HEK293 (cell line): Measurements from ENCODE around the gene CYP2D6.
A peak's percentile ranks its signal among the peaks of the same experiment; 100 is the strongest.

ENCODE experiments used
- CTCF ChIA-PET: fragments of 350-600 bp; formaldehyde crosslinking; extraction: SDS; loops from one replicate; lab custom pipeline; 2021; ENCODE audit warnings: antibody characterized with exemption; lab: Yijun Ruan, JAX
- POLR2A ChIA-PET: fragments of 300-600 bp; formaldehyde crosslinking; extraction: SDS; loops from one replicate; lab custom pipeline; 2020; ENCODE audit warnings: antibody characterized with exemption, inconsistent platforms; lab: Yijun Ruan, JAX
- H3K27ac ChIP-seq: fragments of 200-500 bp; sonication (Bioruptor generic); 2 replicates; pipeline ENCODE4 v1.5.1; 2014; ENCODE audit warnings: low read depth, low read length, control low read depth, inconsistent platforms; ENCODE audit errors: extremely low read depth
- H3K36me3 ChIP-seq, 2 experiments: fragments of 200-500 bp in 1 of 2; sonication (Bioruptor generic) in 1 of 2; 1 replicate in 1 of 2; 2 replicates in 1 of 2; pipeline ENCODE4 v1.5.1; 2014 to 2017; ENCODE audit warnings: inconsistent platforms in 2 of 2, low read length in 2 of 2; ENCODE audit not compliant: control insufficient read depth in 2 of 2, insufficient read depth in 1 of 2
- H3K4me1 ChIP-seq: fragments of 200-500 bp; sonication (Bioruptor generic); 2 replicates; pipeline ENCODE4 v1.5.1; 2014; ENCODE audit warnings: mild to moderate bottlenecking, low read length, inconsistent platforms; ENCODE audit not compliant: control insufficient read depth, insufficient read depth
- H3K4me3 ChIP-seq: 2 replicates; pipeline ENCODE4 v1.5.1; 2011; ENCODE audit warnings: low read depth, mild to moderate bottlenecking, control low read depth, low read length, moderate library complexity
- H3K9me3 ChIP-seq: fragments of 200-500 bp; sonication (Bioruptor generic); 2 replicates; pipeline ENCODE4 v1.5.1; 2014; ENCODE audit warnings: low read depth, low read length, inconsistent platforms; ENCODE audit not compliant: control insufficient read depth, insufficient read depth
- EGR2 ChIP-seq: fragments of 450-650 bp; formaldehyde crosslinking; IDR thresholded peaks from 2 replicates; pipeline ENCODE4 v1.5.1; 2016; ENCODE audit warnings: low read depth, missing biosample characterization, missing genetic modification characterization
- KLF1 ChIP-seq: fragments of 450-650 bp; formaldehyde crosslinking; IDR thresholded peaks from 2 replicates; pipeline ENCODE4 v1.5.1; 2016; ENCODE audit warnings: missing biosample characterization, missing genetic modification characterization
- OSR2 ChIP-seq: fragments of 450-650 bp; formaldehyde crosslinking; IDR thresholded peaks from 2 replicates; pipeline ENCODE4 v1.5.1; 2016; ENCODE audit warnings: missing biosample characterization, missing genetic modification characterization
- PRDM10 ChIP-seq: fragments of 450-650 bp; formaldehyde crosslinking; IDR thresholded peaks from 2 replicates; pipeline ENCODE4 v1.5.1; 2016; ENCODE audit warnings: missing biosample characterization, missing genetic modification characterization
- ZBTB1 ChIP-seq: fragments of 450-650 bp; formaldehyde crosslinking; IDR thresholded peaks from 2 replicates; pipeline ENCODE4 v1.5.1; 2016; ENCODE audit warnings: missing biosample characterization, missing genetic modification characterization
- ZNF114 ChIP-seq: fragments of 450-650 bp; formaldehyde crosslinking; IDR thresholded peaks from 2 replicates; pipeline ENCODE4 v1.5.0; 2017; ENCODE audit warnings: missing biosample characterization, missing genetic modification characterization
- ZNF121 ChIP-seq: fragments of 450-650 bp; formaldehyde crosslinking; IDR thresholded peaks from 2 replicates; pipeline ENCODE4 v1.5.1; 2016; ENCODE audit warnings: missing biosample characterization, missing genetic modification characterization
- ZNF148 ChIP-seq: fragments of 450-650 bp; formaldehyde crosslinking; IDR thresholded peaks from 2 replicates; pipeline ENCODE4 v1.5.0; 2017; ENCODE audit warnings: missing biosample characterization, missing genetic modification characterization, borderline replicate concordance
- ZNF184 ChIP-seq: fragments of 450-650 bp; IDR thresholded peaks from 2 replicates; pipeline ENCODE4 v1.5.1; 2018; ENCODE audit warnings: missing biosample characterization, mild to moderate bottlenecking, missing genetic modification characterization
- ZNF302 ChIP-seq: fragments of 450-650 bp; formaldehyde crosslinking; IDR thresholded peaks from 2 replicates; pipeline ENCODE4 v1.5.1; 2016; ENCODE audit warnings: missing biosample characterization, missing genetic modification characterization, low read depth
- ZNF510 ChIP-seq: fragments of 450-650 bp; formaldehyde crosslinking; IDR thresholded peaks from 2 replicates; pipeline ENCODE4 v1.5.1; 2018; ENCODE audit warnings: mild to moderate bottlenecking, missing genetic modification characterization, missing biosample characterization; ENCODE audit not compliant: insufficient replicate concordance
- ZNF629 ChIP-seq: fragments of 450-650 bp; formaldehyde crosslinking; IDR thresholded peaks from 2 replicates; pipeline ENCODE4 v1.5.1; 2017; ENCODE audit warnings: missing biosample characterization, missing genetic modification characterization
- ZNF777 ChIP-seq: fragments of 450-650 bp; formaldehyde crosslinking; IDR thresholded peaks from 2 replicates; pipeline ENCODE4 v1.5.1; 2017; ENCODE audit warnings: missing biosample characterization, missing genetic modification characterization, borderline replicate concordance
- ZNF791 ChIP-seq: fragments of 450-650 bp; formaldehyde crosslinking; IDR thresholded peaks from 2 replicates; pipeline ENCODE4 v1.5.1; 2016; ENCODE audit warnings: missing biosample characterization, missing genetic modification characterization
- ZNF792 ChIP-seq: fragments of 450-650 bp; formaldehyde crosslinking; IDR thresholded peaks from 2 replicates; pipeline ENCODE4 v1.5.1; 2016; ENCODE audit warnings: missing biosample characterization, missing genetic modification characterization
- TF ChIP-seq, protein P1 (sequence below): fragments of 450-650 bp; formaldehyde crosslinking; optimal IDR thresholded peaks from 2 replicates; pipeline ENCODE3; 2016; ENCODE audit warnings: missing biosample characterization, mild to moderate bottlenecking, missing genetic modification characterization

Gene CYP2D6

GRCh38 chr22:42156598-42156997 is 26.0 kb upstream of the CYP2D6 start:
- H3K36me3 ChIP-seq: peaks cover 0 to 40% of the 10 kb centered on the region in 2 experiments; a peak in 2 of 3 replicates
- CTCF ChIA-PET: interaction anchor here (1.1 to 1.4 kb wide), 3 partner anchors 14 to 280 kb away, joined by 3 to 5 read pairs (median 3); no protein-coding TSS in a partner anchor
- no peak overlapping the region for H3K4me3 ChIP-seq
- no peak overlapping the region for H3K27ac ChIP-seq
- TF ChIP-seq ZNF510: no peak
- TF ChIP-seq ZNF777 (tag by site-specific recombination): no peak
- no peak for TF ChIP-seq ZNF792
- no peak for TF ChIP-seq ZNF184 (tag by site-specific recombination)
- TF ChIP-seq OSR2 (tag by site-specific recombination): no peak
- no peak for TF ChIP-seq ZNF148 (tag by site-specific recombination)
- no peak for TF ChIP-seq ZNF791
- TF ChIP-seq ZNF114 (tag by site-specific recombination): no peak
- TF ChIP-seq, protein P1, sequence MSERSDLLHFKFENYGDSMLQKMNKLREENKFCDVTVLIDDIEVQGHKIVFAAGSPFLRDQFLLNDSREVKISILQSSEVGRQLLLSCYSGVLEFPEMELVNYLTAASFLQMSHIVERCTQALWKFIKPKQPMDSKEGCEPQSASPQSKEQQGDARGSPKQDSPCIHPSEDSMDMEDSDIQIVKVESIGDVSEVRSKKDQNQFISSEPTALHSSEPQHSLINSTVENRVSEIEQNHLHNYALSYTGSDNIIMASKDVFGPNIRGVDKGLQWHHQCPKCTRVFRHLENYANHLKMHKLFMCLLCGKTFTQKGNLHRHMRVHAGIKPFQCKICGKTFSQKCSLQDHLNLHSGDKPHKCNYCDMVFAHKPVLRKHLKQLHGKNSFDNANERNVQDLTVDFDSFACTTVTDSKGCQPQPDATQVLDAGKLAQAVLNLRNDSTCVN: no peak
- no peak for TF ChIP-seq ZNF629 (tag by site-specific recombination)
- TF ChIP-seq ZNF302 (tag by site-specific recombination): no peak
- no peak for TF ChIP-seq KLF1 (tag by site-specific recombination)
- TF ChIP-seq PRDM10: no peak
- no peaks in the 10 kb centered on the region for H3K9me3 ChIP-seq
- POLR2A ChIA-PET: no interaction called here
- H3K4me1 ChIP-seq: no peaks in the 10 kb centered on the region

DNA sequence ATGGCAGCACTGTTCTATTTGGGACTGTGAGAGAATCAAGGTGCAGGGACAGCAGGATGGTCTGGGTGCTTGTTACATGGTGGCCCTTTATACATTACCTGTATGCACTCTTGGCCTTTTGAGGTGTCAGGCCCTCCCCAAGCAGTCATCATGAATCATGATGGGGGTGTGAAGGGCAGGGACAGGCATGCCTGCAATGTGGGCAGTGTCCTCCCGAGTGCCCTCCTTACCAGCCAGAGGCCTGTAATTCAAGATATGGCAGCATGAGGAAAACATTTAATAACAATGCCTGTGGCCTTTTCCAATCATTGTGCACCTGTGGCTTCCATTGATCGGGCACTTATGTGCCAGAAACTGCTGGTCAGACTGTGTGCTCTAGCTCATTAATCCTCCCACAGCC is 25.5 kb upstream of the CYP2D6 start:
- no peaks in the 10 kb centered on the region for H3K9me3 ChIP-seq
- no peak overlapping the region for H3K4me3 ChIP-seq
- H3K4me1 ChIP-seq: no peaks in the 10 kb centered on the region
- H3K36me3 ChIP-seq: peaks cover 0 to 38% of the 10 kb centered on the region in 2 experiments; a peak in 2 of 3 replicates
- CTCF ChIA-PET: interaction anchor here (1.1 to 1.4 kb wide), 2 partner anchors 14 to 280 kb away, joined by 3 to 5 read pairs; no protein-coding TSS in a partner anchor
- no peak overlapping the region for H3K27ac ChIP-seq
- no peak for TF ChIP-seq ZNF121
- TF ChIP-seq EGR2: 0 out of 2 replicates have a peak, but pooled peaks have one; percentile 4
- TF ChIP-seq ZBTB1 (tag by site-specific recombination): no peak
- POLR2A ChIA-PET: no interaction called here
